SK-N-SH (cell line): ENCODE data around the gene EFNA3. TPM values are rescaled to one million over a fixed set of nuclear protein-coding genes. Genes with fewer than 3 reads are reported as not detected.

Experiments
- CTCF ChIA-PET: fragments of 300-600, 350-600 bp; formaldehyde crosslinking; extraction: SDS; loops from one replicate; lab custom pipeline; 2021; lab: Yijun Ruan, JAX
- POLR2A ChIA-PET: fragments of 350-600 bp; sonication (Branson Sonifier 250); formaldehyde crosslinking; extraction: SDS; loops from one replicate; lab custom pipeline; 2020; ENCODE audit warnings: antibody characterized with exemption, inconsistent platforms; lab: Yijun Ruan, JAX
- DNase-seq: peaks from one replicate; pipeline ENCODE4 v3.0.0; 2012
- H2AFZ ChIP-seq: fragments of 200-600 bp; sonication (generic); 2 replicates; pipeline ENCODE4 v1.8.1; 2016; ENCODE audit warnings: antibody characterized with exemption, mild to moderate bottlenecking, low read depth
- H3F3A ChIP-seq: fragments of 200-600 bp; sonication (generic); replicated peaks from 2 replicates; pipeline ENCODE3; 2016; ENCODE audit warnings: antibody characterized with exemption, mild to moderate bottlenecking; ENCODE audit not compliant: insufficient read depth
- H3K27ac ChIP-seq, 2 experiments: fragments of 200-500 bp in 1 of 2; fragments of 200-600 bp in 1 of 2; sonication (Bioruptor generic) in 1 of 2; sonication (generic), shearing (Covaris generic) in 1 of 2; 2 replicates each; pipeline versions ENCODE4 v1.5.1 to v1.6.1; 2014 to 2016; ENCODE audit warnings: low read depth in 2 of 2, inconsistent platforms in 1 of 2, low read length in 1 of 2, mild to moderate bottlenecking in 1 of 2, mixed read lengths in 1 of 2
- H3K27me3 ChIP-seq: fragments of 200-600 bp; sonication (generic), shearing (Covaris generic); 2 replicates; pipeline ENCODE4 v1.6.1; 2016; ENCODE audit warnings: mixed run types; ENCODE audit not compliant: insufficient read depth
- H3K36me3 ChIP-seq, 2 experiments: fragments of 200-500 bp in 1 of 2; fragments of 200-600 bp in 1 of 2; sonication (Bioruptor generic) in 1 of 2; sonication (generic) in 1 of 2; replicated peaks in 1 of 2; 2 replicates each; pipeline versions ENCODE3 to v1.5.1; 2014 to 2016; ENCODE audit warnings: low read length in 1 of 2, mild to moderate bottlenecking in 1 of 2; ENCODE audit not compliant: insufficient read depth in 2 of 2, control insufficient read depth in 1 of 2
- H3K4me1 ChIP-seq, 2 experiments: fragments of 200-500 bp in 1 of 2; fragments of 200-600 bp in 1 of 2; sonication (Bioruptor generic) in 1 of 2; sonication (generic), shearing (Covaris generic) in 1 of 2; 2 replicates each; pipeline versions ENCODE4 v1.5.1 to v1.6.1; 2014 to 2016; ENCODE audit warnings: low read depth in 1 of 2, low read length in 1 of 2, mixed run types in 1 of 2; ENCODE audit not compliant: insufficient read depth in 2 of 2, control insufficient read depth in 1 of 2
- H3K4me2 ChIP-seq: fragments of 200-600 bp; sonication (generic), shearing (Covaris generic); 2 replicates; pipeline ENCODE4 v1.6.1; 2017; ENCODE audit warnings: mixed run types
- H3K4me3 ChIP-seq, 2 experiments: fragments of 200-500 bp in 1 of 2; fragments of 200-600 bp in 1 of 2; sonication (Bioruptor generic) in 1 of 2; sonication (generic), shearing (Covaris generic) in 1 of 2; 2 replicates each; pipeline versions ENCODE4 v1.5.1 to v1.8.1; 2014 to 2016; ENCODE audit warnings: low read depth in 2 of 2, inconsistent platforms in 1 of 2, low read length in 1 of 2, mild to moderate bottlenecking in 1 of 2, mixed read lengths in 1 of 2, moderate library complexity in 1 of 2
- H3K79me2 ChIP-seq: fragments of 200-600 bp; sonication (generic); 2 replicates; pipeline ENCODE4 v1.8.1; 2017; ENCODE audit warnings: mild to moderate bottlenecking; ENCODE audit not compliant: insufficient read depth
- H3K9ac ChIP-seq: fragments of 200-600 bp; sonication (generic); 2 replicates; pipeline ENCODE4 v1.6.1; 2017; ENCODE audit warnings: mixed run types
- H3K9me2 ChIP-seq: fragments of 200-600 bp; sonication (generic); 2 replicates; pipeline ENCODE4 v1.6.1; 2017; ENCODE audit warnings: mixed run types
- H3K9me3 ChIP-seq: fragments of 200-600 bp; sonication (generic); 2 replicates; pipeline ENCODE4 v1.6.1; 2017; ENCODE audit warnings: mixed run types, mild to moderate bottlenecking, moderate library complexity
- H4K20me1 ChIP-seq: fragments of 200-600 bp; sonication (generic); 2 replicates; pipeline ENCODE4 v1.6.1; 2017; ENCODE audit warnings: mild to moderate bottlenecking, mixed run types; ENCODE audit not compliant: insufficient read depth
- CHD2 ChIP-seq: fragments of 150-350 bp; IDR thresholded peaks from 2 replicates; pipeline ENCODE4 v1.6.1; 2018; ENCODE audit warnings: low read length; ENCODE audit not compliant: partially characterized antibody
- ELF1 ChIP-seq: IDR thresholded peaks from 2 replicates; pipeline ENCODE4 v1.4.0; 2012
- EP300 ChIP-seq, 2 experiments: IDR thresholded peaks; 2 replicates each; pipeline versions ENCODE4 v1.4.0 to v1.6.1; 2012; ENCODE audit warnings: borderline replicate concordance in 1 of 2, low read depth in 1 of 2, low read length in 1 of 2
- FOSL2 ChIP-seq: IDR thresholded peaks from 2 replicates; pipeline ENCODE4 v1.4.0; 2012; ENCODE audit warnings: low read depth, mild to moderate bottlenecking, moderate library complexity, borderline replicate concordance
- FOXM1 ChIP-seq: IDR thresholded peaks from 2 replicates; pipeline ENCODE4 v1.4.0; 2012; ENCODE audit warnings: low read depth, mild to moderate bottlenecking
- GABPA ChIP-seq: IDR thresholded peaks from 2 replicates; pipeline ENCODE4 v1.4.0; 2012; ENCODE audit warnings: low read depth, mild to moderate bottlenecking
- GATA2 ChIP-seq: sonication (generic); formaldehyde crosslinking; IDR thresholded peaks from 2 replicates; pipeline ENCODE4 v1.5.0; 2020; ENCODE audit warnings: mild to moderate bottlenecking, missing genetic modification reagents
- MEF2A ChIP-seq: IDR thresholded peaks from 2 replicates; pipeline ENCODE4 v1.4.0; 2012; ENCODE audit warnings: low read depth, borderline replicate concordance
- NFIC ChIP-seq: IDR thresholded peaks from 2 replicates; pipeline ENCODE4 v1.4.0; 2012; ENCODE audit warnings: borderline replicate concordance
- RCOR1 ChIP-seq: fragments of 150-350 bp; IDR thresholded peaks from 2 replicates; pipeline ENCODE4 v1.6.1; 2017; ENCODE audit warnings: antibody characterized with exemption, low read length
- RXRA ChIP-seq: IDR thresholded peaks from 2 replicates; pipeline ENCODE4 v1.4.0; 2012; ENCODE audit warnings: low read depth, mild to moderate bottlenecking, borderline replicate concordance
- TCF12 ChIP-seq: IDR thresholded peaks from 2 replicates; pipeline ENCODE4 v1.4.0; 2012
- WGBS: methylation state at CpG from one replicate; pipeline ENCODE4 v1.1.6; 2017; ENCODE audit warnings: low lambda C conversion rate; 5-methylcytosine and 5-hydroxymethylcytosine counted together
- polyA plus RNA-seq, 3 experiments: library from polyadenylated mRNA; depleted of rRNA; stranded (reverse); fragments of >200 nt; gene quantifications; 2 replicates each; pipeline ENCODE4 v1.2.3, GENCODE V29; 2012
- TF ChIP-seq, protein P1 (sequence below): fragments of 150-350 bp; IDR thresholded peaks from 2 replicates; pipeline ENCODE4 v1.6.1; 2017; ENCODE audit warnings: antibody characterized with exemption, low read length, low read depth, borderline replicate concordance
- TF ChIP-seq, protein P2 (sequence below): IDR thresholded peaks from 2 replicates; pipeline ENCODE4; 2012
- TF ChIP-seq, protein P3 (sequence below): IDR thresholded peaks from 2 replicates; pipeline ENCODE4 v1.4.0; 2012; ENCODE audit warnings: low read depth, borderline replicate concordance
- TF ChIP-seq, protein P4 (sequence below): IDR thresholded peaks from 2 replicates; pipeline ENCODE4 v1.4.0; 2012; ENCODE audit warnings: low read depth, borderline replicate concordance

The EFNA3 gene
- polyA plus RNA-seq, 1 of the 3 experiments (the other 2 are of a cell fraction): 6.0 TPM

DNA sequence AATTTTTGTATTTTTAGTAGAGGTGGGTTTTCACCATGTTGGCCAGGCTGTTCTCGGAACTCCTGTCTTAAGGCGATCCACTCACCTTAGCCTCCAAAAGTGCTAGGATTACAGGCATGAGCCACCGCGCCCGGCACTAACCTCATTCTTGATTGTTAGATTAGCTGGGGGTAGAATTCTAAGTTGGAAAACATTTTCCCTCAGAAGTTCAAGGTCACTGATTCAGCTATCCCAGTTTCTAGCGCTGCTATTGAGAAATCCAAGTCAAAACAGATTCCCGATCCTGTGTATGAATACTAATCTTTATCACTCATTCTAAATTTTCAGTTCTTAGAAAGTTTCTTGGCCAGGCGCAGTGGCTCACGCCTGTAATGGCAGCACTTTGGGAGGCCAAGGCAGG, 24.7 kb downstream of the EFNA3 start:
- 74% methylated on average over 7 of the region's 9 CpGs for WGBS
- Histone ChIP-seq H3K4me2 (no peak overlapping the region), H3K27me3 (no peaks in the 10 kb centered on the region; the same call in 1 of the 2 replicates), H3K27ac (no peak overlapping the region), H3K4me3 (no peak overlapping the region), H3K9ac (no peak overlapping the region), H3K4me1 (no peaks in the 10 kb centered on the region), H3K36me3 (no peaks in the 10 kb centered on the region), H3K9me3 (no peaks in the 10 kb centered on the region), H3K9me2 (no peaks in the 10 kb centered on the region), H2AFZ (no peak overlapping the region), H3F3A (no peaks in the 10 kb centered on the region), H4K20me1 (no peaks in the 10 kb centered on the region), H3K79me2 (no peaks in the 10 kb centered on the region)
- TF ChIP-seq, protein P1, sequence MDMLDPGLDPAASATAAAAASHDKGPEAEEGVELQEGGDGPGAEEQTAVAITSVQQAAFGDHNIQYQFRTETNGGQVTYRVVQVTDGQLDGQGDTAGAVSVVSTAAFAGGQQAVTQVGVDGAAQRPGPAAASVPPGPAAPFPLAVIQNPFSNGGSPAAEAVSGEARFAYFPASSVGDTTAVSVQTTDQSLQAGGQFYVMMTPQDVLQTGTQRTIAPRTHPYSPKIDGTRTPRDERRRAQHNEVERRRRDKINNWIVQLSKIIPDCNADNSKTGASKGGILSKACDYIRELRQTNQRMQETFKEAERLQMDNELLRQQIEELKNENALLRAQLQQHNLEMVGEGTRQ: no peak
- TF ChIP-seq EP300 (IDR thresholded peaks at IDR 0.05; ENCODE audit: borderline replicate concordance in 1 of 2, low read depth in 1 of 2, low read length in 1 of 2): no peak
- no peak for TF ChIP-seq CHD2
- TF ChIP-seq GABPA: no peak
- TF ChIP-seq, protein P2, sequence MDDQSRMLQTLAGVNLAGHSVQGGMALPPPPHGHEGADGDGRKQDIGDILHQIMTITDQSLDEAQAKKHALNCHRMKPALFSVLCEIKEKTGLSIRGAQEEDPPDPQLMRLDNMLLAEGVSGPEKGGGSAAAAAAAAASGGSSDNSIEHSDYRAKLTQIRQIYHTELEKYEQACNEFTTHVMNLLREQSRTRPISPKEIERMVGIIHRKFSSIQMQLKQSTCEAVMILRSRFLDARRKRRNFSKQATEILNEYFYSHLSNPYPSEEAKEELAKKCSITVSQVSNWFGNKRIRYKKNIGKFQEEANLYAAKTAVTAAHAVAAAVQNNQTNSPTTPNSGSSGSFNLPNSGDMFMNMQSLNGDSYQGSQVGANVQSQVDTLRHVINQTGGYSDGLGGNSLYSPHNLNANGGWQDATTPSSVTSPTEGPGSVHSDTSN: no peak
- no peak for TF ChIP-seq MEF2A
- TF ChIP-seq FOSL2: no peak
- TF ChIP-seq, protein P3, sequence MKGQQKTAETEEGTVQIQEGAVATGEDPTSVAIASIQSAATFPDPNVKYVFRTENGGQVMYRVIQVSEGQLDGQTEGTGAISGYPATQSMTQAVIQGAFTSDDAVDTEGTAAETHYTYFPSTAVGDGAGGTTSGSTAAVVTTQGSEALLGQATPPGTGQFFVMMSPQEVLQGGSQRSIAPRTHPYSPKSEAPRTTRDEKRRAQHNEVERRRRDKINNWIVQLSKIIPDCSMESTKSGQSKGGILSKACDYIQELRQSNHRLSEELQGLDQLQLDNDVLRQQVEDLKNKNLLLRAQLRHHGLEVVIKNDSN: no peak
- no peak for TF ChIP-seq RXRA
- no peak for TF ChIP-seq FOXM1
- no peak for TF ChIP-seq NFIC
- no peak for TF ChIP-seq GATA2 (CRISPR knock-in tag)
- TF ChIP-seq ELF1: no peak
- TF ChIP-seq TCF12: no peak
- no peak for TF ChIP-seq RCOR1
- TF ChIP-seq, protein P4, sequence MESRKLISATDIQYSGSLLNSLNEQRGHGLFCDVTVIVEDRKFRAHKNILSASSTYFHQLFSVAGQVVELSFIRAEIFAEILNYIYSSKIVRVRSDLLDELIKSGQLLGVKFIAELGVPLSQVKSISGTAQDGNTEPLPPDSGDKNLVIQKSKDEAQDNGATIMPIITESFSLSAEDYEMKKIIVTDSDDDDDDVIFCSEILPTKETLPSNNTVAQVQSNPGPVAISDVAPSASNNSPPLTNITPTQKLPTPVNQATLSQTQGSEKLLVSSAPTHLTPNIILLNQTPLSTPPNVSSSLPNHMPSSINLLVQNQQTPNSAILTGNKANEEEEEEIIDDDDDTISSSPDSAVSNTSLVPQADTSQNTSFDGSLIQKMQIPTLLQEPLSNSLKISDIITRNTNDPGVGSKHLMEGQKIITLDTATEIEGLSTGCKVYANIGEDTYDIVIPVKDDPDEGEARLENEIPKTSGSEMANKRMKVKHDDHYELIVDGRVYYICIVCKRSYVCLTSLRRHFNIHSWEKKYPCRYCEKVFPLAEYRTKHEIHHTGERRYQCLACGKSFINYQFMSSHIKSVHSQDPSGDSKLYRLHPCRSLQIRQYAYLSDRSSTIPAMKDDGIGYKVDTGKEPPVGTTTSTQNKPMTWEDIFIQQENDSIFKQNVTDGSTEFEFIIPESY: no peak
- ChIA-PET CTCF (interaction anchor here (0.6 to 3.3 kb wide), 4 partner anchors 12 to 64 kb away, joined by 3 to 20 read pairs (median 5); no protein-coding TSS in a partner anchor), POLR2A (no interaction called here)
- DNase-seq: no peak
